DOHH2 (cell line): Measurements from ENCODE around the gene GLS.

Source experiments
- H3F3A ChIP-seq: fragments of 200-600 bp; sonication (generic), shearing (Covaris generic); 2 replicates; pipeline ENCODE4 v1.6.0; 2016; ENCODE audit warnings: antibody characterized with exemption, mild to moderate bottlenecking; ENCODE audit not compliant: control insufficient read depth, insufficient read depth
- H3K27ac ChIP-seq: fragments of 200-600 bp; sonication (generic); 2 replicates; pipeline ENCODE4 v1.5.1; 2014; ENCODE audit warnings: low read depth, mild to moderate bottlenecking, low read length, moderate library complexity
- H3K27me3 ChIP-seq: fragments of 200-600 bp; sonication (generic); 2 replicates; pipeline ENCODE4 v1.6.1; 2014; ENCODE audit warnings: mild to moderate bottlenecking, low read length, mixed read lengths; ENCODE audit not compliant: control insufficient read depth
- H3K36me3 ChIP-seq: fragments of 200-600 bp; sonication (generic); 2 replicates; pipeline ENCODE4 v1.6.1; 2014; ENCODE audit warnings: mild to moderate bottlenecking, low read length, moderate library complexity, mixed read lengths; ENCODE audit not compliant: control insufficient read depth
- H3K4me1 ChIP-seq: fragments of 200-600 bp; sonication (generic); 2 replicates; pipeline ENCODE4 v1.6.1; 2014; ENCODE audit warnings: mild to moderate bottlenecking, low read length, mixed read lengths; ENCODE audit not compliant: control insufficient read depth
- H3K4me2 ChIP-seq: fragments of 200-600 bp; sonication (generic); 2 replicates; pipeline ENCODE4 v1.6.0; 2014; ENCODE audit warnings: mild to moderate bottlenecking, low read length, moderate library complexity
- H3K4me3 ChIP-seq: fragments of 200-600 bp; sonication (generic); 2 replicates; pipeline ENCODE4 v1.5.1; 2014; ENCODE audit warnings: mild to moderate bottlenecking, low read length, mixed read lengths
- H3K79me2 ChIP-seq: fragments of 200-600 bp; sonication (generic); 2 replicates; pipeline ENCODE4 v1.6.1; 2014; ENCODE audit warnings: mild to moderate bottlenecking, low read length, mixed read lengths; ENCODE audit not compliant: control insufficient read depth
- H3K9me2 ChIP-seq: fragments of 200-600 bp; sonication (generic); replicated peaks from 2 replicates; pipeline ENCODE4 v1.6.1; 2014; ENCODE audit warnings: mild to moderate bottlenecking, low read length, mixed read lengths; ENCODE audit not compliant: control insufficient read depth
- H3K9me3 ChIP-seq: fragments of 200-600 bp; sonication (generic); 2 replicates; pipeline ENCODE4 v1.6.1; 2014; ENCODE audit warnings: antibody characterized with exemption, low read length, mixed read lengths; ENCODE audit not compliant: control insufficient read depth, insufficient read depth
- H4K20me1 ChIP-seq: fragments of 200-600 bp; sonication (generic); 2 replicates; pipeline ENCODE4 v1.6.0; 2014; ENCODE audit warnings: low read depth, mild to moderate bottlenecking, antibody characterized with exemption, low read length, moderate library complexity; ENCODE audit not compliant: control insufficient read depth, insufficient read depth
- EZH2phosphoT487 ChIP-seq: fragments of 200-600 bp; sonication (generic); IDR thresholded peaks from 2 replicates; pipeline ENCODE4 v1.6.1; 2017; ENCODE audit warnings: borderline replicate concordance, mild to moderate bottlenecking, antibody characterized with exemption, low read length, moderate library complexity, mixed read lengths
- TF ChIP-seq, protein P1 (sequence below): fragments of 200-600 bp; sonication (generic); IDR thresholded peaks from one replicate; pipeline ENCODE4 v1.5.1; 2014; ENCODE audit warnings: antibody characterized with exemption, mild to moderate bottlenecking, low read depth, low read length; ENCODE audit not compliant: poor library complexity, severe bottlenecking

The GLS gene

DNA sequence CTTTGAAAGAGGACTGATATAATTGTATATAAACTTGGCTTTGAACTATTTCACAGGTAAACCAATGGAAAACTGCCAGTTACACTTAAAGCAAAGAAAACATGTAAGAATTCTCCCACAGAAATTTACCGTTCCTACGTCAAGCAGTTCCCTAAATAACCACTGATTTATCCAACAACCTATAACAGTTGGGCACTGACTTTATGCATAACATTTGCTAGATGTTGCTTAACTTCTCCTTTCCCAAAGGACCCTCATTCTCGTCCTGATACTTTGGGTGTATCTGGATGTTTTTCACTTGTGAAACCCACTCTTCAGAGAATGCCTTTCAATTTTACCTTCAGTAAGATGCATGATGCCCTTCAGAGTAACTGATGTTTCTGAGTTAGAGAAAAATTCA lies 89.5 kb downstream of the GLS start:
- Histone ChIP-seq H3K4me1 (no peaks in the 10 kb centered on the region), H3F3A (no peaks in the 10 kb centered on the region), H4K20me1 (no peaks in the 10 kb centered on the region), H3K79me2 (no peaks in the 10 kb centered on the region), H3K9me3 (no peaks in the 10 kb centered on the region), H3K4me2 (no peak overlapping the region), H3K27ac (no peak overlapping the region), H3K27me3 (no peaks in the 10 kb centered on the region), H3K36me3 (no peaks in the 10 kb centered on the region), H3K9me2 (no peaks in the 10 kb centered on the region), H3K4me3 (no peak overlapping the region)
- TF ChIP-seq EZH2phosphoT487, result no peak
- TF ChIP-seq, protein P1, sequence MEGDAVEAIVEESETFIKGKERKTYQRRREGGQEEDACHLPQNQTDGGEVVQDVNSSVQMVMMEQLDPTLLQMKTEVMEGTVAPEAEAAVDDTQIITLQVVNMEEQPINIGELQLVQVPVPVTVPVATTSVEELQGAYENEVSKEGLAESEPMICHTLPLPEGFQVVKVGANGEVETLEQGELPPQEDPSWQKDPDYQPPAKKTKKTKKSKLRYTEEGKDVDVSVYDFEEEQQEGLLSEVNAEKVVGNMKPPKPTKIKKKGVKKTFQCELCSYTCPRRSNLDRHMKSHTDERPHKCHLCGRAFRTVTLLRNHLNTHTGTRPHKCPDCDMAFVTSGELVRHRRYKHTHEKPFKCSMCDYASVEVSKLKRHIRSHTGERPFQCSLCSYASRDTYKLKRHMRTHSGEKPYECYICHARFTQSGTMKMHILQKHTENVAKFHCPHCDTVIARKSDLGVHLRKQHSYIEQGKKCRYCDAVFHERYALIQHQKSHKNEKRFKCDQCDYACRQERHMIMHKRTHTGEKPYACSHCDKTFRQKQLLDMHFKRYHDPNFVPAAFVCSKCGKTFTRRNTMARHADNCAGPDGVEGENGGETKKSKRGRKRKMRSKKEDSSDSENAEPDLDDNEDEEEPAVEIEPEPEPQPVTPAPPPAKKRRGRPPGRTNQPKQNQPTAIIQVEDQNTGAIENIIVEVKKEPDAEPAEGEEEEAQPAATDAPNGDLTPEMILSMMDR, result no peak

DNA sequence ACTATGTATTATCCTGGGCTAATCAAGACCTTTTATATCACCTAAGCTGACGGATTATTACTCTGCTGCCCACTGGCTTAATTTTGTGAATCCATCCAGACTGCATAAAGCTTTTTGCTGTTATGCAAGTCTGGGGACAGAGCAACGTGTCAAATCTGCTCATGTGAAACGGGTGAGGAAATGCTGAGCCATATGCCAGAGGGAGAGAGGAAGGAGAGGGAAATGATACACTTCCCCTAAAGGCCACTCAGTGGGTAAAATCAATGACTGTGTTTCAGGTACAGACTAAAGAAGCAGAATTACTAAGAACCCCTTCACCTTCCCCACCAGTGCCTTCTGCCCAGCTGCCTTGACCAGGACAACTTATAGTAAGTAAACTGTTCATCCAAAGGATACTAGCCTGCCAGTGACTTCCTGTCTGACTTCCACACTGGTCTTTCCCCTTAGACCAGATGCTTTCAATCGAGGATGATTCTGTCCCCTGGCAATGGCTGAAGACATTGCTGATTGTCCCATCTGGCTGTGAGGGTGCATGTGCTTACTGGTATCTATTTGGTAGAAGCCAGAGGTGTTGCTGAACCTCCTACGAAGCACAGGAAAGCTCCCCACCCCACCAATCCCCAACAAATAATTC lies 90.4 kb downstream of the GLS start:
- Histone ChIP-seq H3K4me1 (no peaks in the 10 kb centered on the region), H3K4me2 (no peak overlapping the region), H3K36me3 (no peaks in the 10 kb centered on the region), H3K27ac (no peak overlapping the region), H3F3A (no peaks in the 10 kb centered on the region), H3K4me3 (no peak overlapping the region), H3K79me2 (no peaks in the 10 kb centered on the region), H3K27me3 (no peaks in the 10 kb centered on the region), H3K9me2 (no peaks in the 10 kb centered on the region), H3K9me3 (no peaks in the 10 kb centered on the region), H4K20me1 (no peaks in the 10 kb centered on the region)
- TF ChIP-seq, protein P1, result no peak
- no peak for TF ChIP-seq EZH2phosphoT487

DNA sequence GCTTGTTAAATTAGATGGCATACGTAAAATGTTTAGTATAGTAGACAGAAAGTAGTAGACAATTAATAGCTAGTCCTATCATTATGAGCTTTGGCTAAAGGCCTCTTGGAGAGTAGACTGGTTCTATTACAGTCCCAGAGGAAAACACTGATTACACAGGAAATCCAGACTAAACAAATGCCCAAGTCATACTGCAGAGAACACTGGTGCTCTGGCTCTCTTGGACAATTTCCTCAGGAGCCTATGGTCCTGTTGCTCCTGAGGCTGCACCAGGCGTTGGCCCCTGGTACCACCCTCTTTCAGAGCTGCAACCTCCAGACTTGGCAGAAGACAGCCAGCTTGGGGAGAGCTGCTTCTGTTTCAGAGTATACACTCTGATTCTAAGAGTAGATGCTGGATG lies 91.6 kb downstream of the GLS start:
- no peaks in the 10 kb centered on the region for H3K9me2 ChIP-seq
- H3K4me3 ChIP-seq, result no peak overlapping the region
- no peaks in the 10 kb centered on the region for H4K20me1 ChIP-seq
- H3K4me1 ChIP-seq, result no peaks in the 10 kb centered on the region
- H3K36me3 ChIP-seq, result no peaks in the 10 kb centered on the region
- H3K27ac ChIP-seq, result no peak overlapping the region
- H3K4me2 ChIP-seq, result no peak overlapping the region
- no peaks in the 10 kb centered on the region for H3K9me3 ChIP-seq
- H3F3A ChIP-seq, result no peaks in the 10 kb centered on the region
- no peaks in the 10 kb centered on the region for H3K79me2 ChIP-seq
- no peak for TF ChIP-seq EZH2phosphoT487
- TF ChIP-seq, protein P1, result no peak
- H3K27me3 ChIP-seq, result no peaks in the 10 kb centered on the region
